ENCODE data around the gene ESYT2. TPM values are rescaled to one million over a fixed set of nuclear protein-coding genes. Genes with fewer than 3 reads are reported as not detected.
"Not testable (repeated sequence)": the region's sequence is repeated elsewhere in the genome, so short reads cannot be mapped to it uniquely, and the experiment has no call there.

The ESYT2 gene
- total and polyA plus RNA-seq, 7 donors, result 27.5 to 63.4 (median 44.0) TPM

DNA sequence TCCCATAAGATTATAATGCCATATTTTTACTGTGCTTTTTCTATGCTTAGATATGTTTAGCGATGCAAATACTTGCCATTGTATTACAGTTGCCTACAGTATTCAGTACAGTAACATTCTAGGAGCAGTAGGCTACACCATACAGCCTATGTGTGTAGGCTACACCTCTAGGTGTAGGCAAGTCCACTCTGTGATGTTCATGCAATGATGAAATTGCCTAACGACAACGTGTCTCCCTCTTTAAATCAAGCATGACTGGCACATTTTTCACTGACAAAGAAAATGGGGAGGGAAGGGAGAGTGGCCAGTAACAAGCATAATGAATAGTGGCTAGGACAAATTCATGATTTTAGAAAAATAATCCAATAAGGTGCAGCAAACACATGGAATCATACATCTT, 126.4 kb downstream of the ESYT2 start:
- Histone ChIP-seq H3K27ac (no peak overlapping the region), H3K4me3 (no peak overlapping the region), H3K36me3 (ENCODE audit: insufficient read depth in 1 of 2, low read depth in 1 of 2) (peaks cover 0 to 11% of the 10 kb centered on the region in 2 donors), H3K9me3 (no peaks in the 10 kb centered on the region), H3K4me1 (peaks cover 4% of the 10 kb centered on the region), H3K27me3 (ENCODE audit: insufficient read depth in 3 of 3, low read length in 2 of 3) (no peaks in the 10 kb centered on the region)
- TF ChIP-seq, protein P1, sequence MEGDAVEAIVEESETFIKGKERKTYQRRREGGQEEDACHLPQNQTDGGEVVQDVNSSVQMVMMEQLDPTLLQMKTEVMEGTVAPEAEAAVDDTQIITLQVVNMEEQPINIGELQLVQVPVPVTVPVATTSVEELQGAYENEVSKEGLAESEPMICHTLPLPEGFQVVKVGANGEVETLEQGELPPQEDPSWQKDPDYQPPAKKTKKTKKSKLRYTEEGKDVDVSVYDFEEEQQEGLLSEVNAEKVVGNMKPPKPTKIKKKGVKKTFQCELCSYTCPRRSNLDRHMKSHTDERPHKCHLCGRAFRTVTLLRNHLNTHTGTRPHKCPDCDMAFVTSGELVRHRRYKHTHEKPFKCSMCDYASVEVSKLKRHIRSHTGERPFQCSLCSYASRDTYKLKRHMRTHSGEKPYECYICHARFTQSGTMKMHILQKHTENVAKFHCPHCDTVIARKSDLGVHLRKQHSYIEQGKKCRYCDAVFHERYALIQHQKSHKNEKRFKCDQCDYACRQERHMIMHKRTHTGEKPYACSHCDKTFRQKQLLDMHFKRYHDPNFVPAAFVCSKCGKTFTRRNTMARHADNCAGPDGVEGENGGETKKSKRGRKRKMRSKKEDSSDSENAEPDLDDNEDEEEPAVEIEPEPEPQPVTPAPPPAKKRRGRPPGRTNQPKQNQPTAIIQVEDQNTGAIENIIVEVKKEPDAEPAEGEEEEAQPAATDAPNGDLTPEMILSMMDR (IDR thresholded peaks at IDR 0.05), result no peak
- intact Hi-C loops (cut with DNase I), result no loop called here
- DNase-seq (no peak), ATAC-seq (no peak)
- 38 to 43% (median 43%) methylated on average over 3 of the region's 3 CpGs for WGBS, 3 donors

GRCh38 chr7:158702196-158702595, 127.1 kb downstream of the ESYT2 start:
- intact Hi-C loops (cut with DNase I), result no loop called here
- TF ChIP-seq, protein P1 (IDR thresholded peaks at IDR 0.05), result no peak
- Histone ChIP-seq H3K9me3 (no peaks in the 10 kb centered on the region), H3K4me3 (no peak overlapping the region), H3K27ac (no peak overlapping the region), H3K27me3 (ENCODE audit: insufficient read depth in 3 of 3, low read length in 2 of 3) (no peaks in the 10 kb centered on the region), H3K4me1 (peaks cover 4% of the 10 kb centered on the region), H3K36me3 (ENCODE audit: insufficient read depth in 1 of 2, low read depth in 1 of 2) (peaks cover 0 to 11% of the 10 kb centered on the region in 2 donors)
- DNase-seq (no peak), ATAC-seq (no peak)
- 47 to 58% (median 53%) methylated on average over 4 of the region's 4 CpGs for WGBS, 3 donors

DNA sequence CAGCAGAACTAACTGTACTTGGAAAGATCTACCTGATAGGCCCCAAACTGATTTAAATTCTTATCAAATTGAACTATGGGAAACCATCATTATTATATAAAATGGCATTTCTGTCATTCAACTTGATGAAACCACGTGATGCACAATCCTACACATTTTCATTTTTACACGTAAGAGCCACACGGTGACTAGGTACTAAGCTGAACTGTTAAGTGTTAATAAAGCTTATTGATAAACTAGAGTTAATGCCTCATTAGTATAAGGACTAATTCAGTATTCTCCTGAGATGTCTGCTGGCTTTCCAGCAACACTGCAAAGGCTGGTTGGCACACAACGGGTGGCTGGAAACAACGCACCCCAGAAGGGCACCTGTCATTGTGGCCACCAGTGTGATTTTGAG, 129.3 kb downstream of the ESYT2 start:
- 78 to 93% (median 86%) methylated on average over 5 of the region's 5 CpGs for WGBS, 3 donors
- no peaks in the 10 kb centered on the region for H3K27me3 ChIP-seq (ENCODE audit: insufficient read depth in 3 of 3, low read length in 2 of 3)
- intact Hi-C loops (cut with DNase I), result no loop called here
- H3K9me3 ChIP-seq, result no peaks in the 10 kb centered on the region
- TF ChIP-seq, protein P1 (IDR thresholded peaks at IDR 0.05), result no peak
- H3K4me1 ChIP-seq, result no peaks in the 10 kb centered on the region
- H3K36me3 ChIP-seq (ENCODE audit: insufficient read depth in 1 of 2, low read depth in 1 of 2), result peaks cover 0 to 11% of the 10 kb centered on the region in 2 donors
- H3K4me3 ChIP-seq, result no peak overlapping the region
- ATAC-seq, result no peak
- DNase-seq, result no peak
- no peak overlapping the region for H3K27ac ChIP-seq

DNA sequence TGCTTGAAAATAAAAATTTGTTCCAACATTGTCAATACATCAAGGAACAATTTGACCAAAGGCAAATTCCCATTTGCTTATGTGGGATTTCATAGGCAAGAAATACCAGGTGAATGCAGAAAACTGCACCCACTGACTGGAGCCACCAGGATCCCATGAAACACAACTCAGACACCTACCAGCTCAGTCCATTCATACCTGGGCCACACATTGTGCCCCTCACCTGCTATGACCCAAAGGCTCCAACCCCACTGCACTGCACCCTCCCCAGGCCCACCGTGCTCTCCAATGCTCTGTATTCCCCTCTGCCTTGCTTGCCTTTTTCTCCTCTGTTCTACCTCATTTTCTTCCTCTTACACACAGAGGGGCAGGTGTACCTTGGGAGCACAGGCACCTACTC, 130.0 kb downstream of the ESYT2 start:
- Histone ChIP-seq H3K9me3 (no peaks in the 10 kb centered on the region), H3K36me3 (ENCODE audit: insufficient read depth in 1 of 2, low read depth in 1 of 2) (peaks cover 0 to 11% of the 10 kb centered on the region in 2 donors), H3K4me1 (no peaks in the 10 kb centered on the region), H3K27ac (no peak overlapping the region), H3K27me3 (ENCODE audit: insufficient read depth in 3 of 3, low read length in 2 of 3) (no peaks in the 10 kb centered on the region), H3K4me3 (no peak overlapping the region)
- TF ChIP-seq, protein P1 (IDR thresholded peaks at IDR 0.05), result no peak
- WGBS, 3 donors, result 0% methylated on average over 1 of the region's 1 CpG
- intact Hi-C loops (cut with DNase I), result no loop called here
- DNase-seq, result no peak
- ATAC-seq, result no peak

- intact Hi-C loops (cut with DNase I), result no loop called here
- Histone ChIP-seq H3K27ac (no peak overlapping the region), H3K9me3 (no peaks in the 10 kb centered on the region), H3K36me3 (ENCODE audit: insufficient read depth in 1 of 2, low read depth in 1 of 2) (peaks cover 0 to 11% of the 10 kb centered on the region in 2 donors), H3K4me3 (no peak overlapping the region), H3K27me3 (ENCODE audit: insufficient read depth in 3 of 3, low read length in 2 of 3) (no peaks in the 10 kb centered on the region), H3K4me1 (no peaks in the 10 kb centered on the region)
- ATAC-seq (no peak), DNase-seq (no peak)
- TF ChIP-seq, protein P1 (IDR thresholded peaks at IDR 0.05), result no peak
- WGBS, 3 donors, result 90 to 94% (median 92%) methylated on average over 3 of the region's 3 CpGs
Observed at GRCh38 chr7:158698657-158699195, 130.6 kb downstream of the ESYT2 start.

- not testable (repeated sequence) for DNase-seq; H3K27ac ChIP-seq; H3K4me3 ChIP-seq; H3K9me3 ChIP-seq; H3K4me1 ChIP-seq; H3K27me3 ChIP-seq (ENCODE audit: insufficient read depth in 3 of 3, low read length in 2 of 3); ATAC-seq
- intact Hi-C loops (cut with DNase I), result loop anchor here in 1 of 2 donors (2.0 kb wide), 1 partner anchor 279 kb away; no protein-coding TSS in a partner anchor
- H3K36me3 ChIP-seq (ENCODE audit: insufficient read depth in 1 of 2, low read depth in 1 of 2), result peaks cover 0 to 12% of the 10 kb centered on the region in 2 donors
- 97 to 100% (median 99%) methylated on average over 2 of the region's 2 CpGs for WGBS, 3 donors
Observed at GRCh38 chr7:158697597-158697996, 131.7 kb downstream of the ESYT2 start.

Data from psoas muscle (tissue), 8 donors.